T-helper 22 cell (primary cell): ENCODE data around the gene IDS.

ENCODE experiments used
- DNase-seq: peaks from one replicate; pipeline ENCODE4 v3.0.0-alpha.2; 2020; ENCODE audit warnings: low read depth

The IDS gene

DNA sequence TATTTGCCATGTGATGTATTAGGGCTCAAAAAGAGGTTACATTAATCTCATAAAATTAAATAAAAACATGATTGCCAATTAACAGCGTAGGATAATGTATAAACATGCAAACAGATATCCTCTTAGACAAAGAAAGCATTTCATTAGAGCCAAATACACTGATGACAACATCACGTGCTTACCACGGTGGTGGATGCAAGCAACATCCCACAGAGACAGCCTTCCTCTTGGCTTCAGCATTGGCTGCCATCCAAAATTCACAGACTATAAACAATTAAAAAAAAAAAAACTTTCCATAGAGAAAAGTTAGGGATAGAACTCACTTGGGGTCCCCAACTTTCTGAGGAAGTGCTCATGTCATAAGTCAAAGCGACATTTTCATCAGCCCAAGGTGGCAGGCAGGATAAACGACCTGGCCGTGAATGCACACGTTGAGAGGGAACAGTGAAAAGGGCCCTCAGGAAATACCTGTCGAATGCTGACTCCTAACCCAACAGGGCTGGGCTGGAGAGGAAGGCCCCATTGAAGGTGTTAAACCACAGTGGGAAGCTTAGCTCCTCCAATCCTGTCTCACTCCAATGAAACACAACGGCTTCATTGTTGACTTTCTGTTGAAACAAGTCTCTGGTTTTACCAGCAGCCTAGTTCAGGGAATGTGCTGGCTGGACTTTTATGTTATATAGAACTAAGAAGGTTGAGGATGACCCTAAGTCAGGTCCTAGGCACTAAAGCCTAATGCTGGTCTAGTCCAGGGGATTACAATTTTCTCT, 48.4 kb downstream of the IDS start:
- DNase-seq = no peak

DNA sequence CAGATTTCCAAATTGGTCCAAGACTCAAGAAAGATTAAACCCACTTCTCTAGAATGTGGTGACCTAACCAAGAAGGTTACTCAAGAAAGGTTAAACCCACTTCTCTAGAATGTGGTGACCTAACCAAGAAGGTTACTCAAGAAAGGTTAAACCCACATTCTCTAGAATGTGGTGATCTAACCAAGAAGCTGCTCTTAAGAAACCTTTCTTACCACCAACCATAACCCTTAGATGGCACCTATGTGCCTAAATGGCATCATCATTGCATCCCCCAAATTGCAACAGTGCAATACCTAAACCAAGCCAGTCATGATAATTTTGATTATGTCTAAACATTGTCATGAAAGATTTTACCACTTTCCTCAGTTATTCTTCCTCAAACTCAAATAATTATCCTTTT, 49.2 kb downstream of the IDS start:
- no peak for DNase-seq

DNA sequence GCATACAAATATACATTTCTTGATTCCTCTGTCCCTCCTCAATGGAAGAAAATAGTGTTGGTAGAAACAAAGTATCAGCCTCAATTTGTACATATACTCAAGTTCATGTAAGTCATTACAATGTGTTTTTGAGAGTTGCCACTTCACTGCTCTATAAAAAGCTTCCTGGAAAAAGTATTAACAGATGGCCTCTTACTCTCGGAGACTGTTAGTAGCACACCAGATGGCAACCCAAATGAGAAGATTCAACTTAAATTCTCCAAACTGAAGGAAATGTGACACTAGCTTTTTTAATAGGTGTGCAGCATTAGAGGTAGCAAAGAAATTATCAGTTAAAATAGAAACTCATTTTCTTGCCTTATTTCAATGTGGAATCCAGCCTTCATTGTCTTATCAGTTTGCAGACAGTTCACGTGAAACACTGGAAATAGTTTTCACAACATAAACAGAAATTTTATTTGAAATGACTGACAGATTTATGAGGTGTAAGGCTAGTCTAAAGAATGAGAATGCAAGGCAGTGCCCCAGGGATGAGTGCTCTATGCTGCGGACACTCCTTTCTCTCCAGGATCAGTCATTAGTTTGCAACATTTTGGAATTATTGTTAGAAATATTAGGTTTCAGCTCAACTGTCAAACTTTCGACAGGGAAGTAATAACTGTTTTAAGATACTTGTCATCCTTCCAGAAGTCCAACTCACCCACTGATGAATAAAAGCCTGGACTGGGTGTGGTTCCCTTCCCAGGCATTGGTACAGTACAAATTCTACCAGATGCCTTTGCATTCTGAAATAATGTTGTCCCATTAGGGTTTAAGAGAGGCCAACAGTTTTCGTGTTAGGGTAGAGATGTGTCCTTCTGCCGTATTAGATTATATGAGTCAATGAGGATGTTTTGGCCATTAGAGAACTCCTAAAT, 50.9 kb downstream of the IDS start:
- no peak for DNase-seq

DNA sequence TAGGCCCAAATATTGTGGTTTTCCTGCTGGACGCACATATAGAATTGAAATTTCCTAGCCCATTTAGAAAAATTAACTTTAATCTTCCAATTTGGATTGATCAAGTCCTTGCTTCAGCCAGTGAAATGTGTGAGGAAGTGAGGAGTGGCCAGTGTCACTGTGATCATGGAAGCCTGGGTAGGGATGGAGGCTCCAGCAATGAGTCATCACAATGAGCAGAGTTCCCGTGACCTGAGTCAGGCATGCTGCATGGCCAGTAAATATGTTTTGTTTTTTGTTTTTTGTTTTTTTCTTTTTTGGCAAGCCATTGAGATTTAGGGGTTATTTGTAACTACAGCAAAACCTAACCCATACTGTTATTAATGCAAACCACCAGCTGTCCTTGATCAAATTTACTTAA, 52.1 kb downstream of the IDS start:
- no peak for DNase-seq

DNA sequence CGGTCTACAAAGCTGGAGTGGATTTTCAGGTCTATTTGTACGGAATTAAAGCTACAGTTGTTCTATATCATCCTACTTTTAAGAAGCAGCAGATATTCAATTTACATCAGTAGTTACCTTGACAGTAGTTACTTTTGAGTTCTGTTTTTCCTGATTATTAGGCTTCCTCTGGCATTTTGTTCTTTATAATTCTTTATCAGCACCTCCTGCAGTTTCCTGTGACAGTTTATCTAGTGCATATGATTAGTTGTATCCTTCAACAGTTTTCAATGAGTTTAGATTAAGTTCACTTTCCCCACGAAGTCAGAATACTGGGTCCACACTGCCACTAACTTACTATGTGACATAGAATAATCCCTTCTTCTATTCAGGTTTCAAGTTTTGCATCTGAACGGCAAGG, 71.7 kb downstream of the IDS start:
- DNase-seq = no peak

DNA sequence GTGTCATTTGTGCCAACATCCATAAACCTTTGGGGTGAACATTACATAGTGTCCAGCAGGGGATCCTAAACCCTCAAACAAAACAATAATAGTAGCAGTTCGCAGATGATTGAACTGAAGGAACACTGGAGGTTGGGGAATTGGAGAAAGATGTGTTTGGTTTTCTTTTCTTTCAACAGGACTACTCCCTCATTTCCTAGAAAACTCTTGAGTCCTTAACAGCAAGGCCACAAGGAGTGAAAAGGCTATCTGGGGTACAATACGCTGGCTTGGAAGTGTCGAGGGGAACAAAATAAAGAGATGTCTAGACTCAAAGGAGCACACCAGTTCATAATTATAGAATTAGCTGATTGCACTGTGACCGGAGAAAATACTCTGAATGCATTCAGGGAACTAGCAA, 72.1 kb downstream of the IDS start:
- no peak for DNase-seq
